ENCODE data around the gene CCNY.

- TF ChIP-seq YY1 (IDR thresholded peaks at IDR 0.05; ENCODE audit: insufficient read depth, insufficient read length) (no peak), ZNF274 (IDR thresholded peaks at IDR 0.05; ENCODE audit: low read depth, low read length) (no peak), SUZ12 (IDR thresholded peaks at IDR 0.05; ENCODE audit: extremely low read depth, insufficient read depth, insufficient read length) (no peak)
Measured at GRCh38 chr10:35576730-35577129, 240.4 kb downstream of the CCNY start.
